ENCODE measurements around the gene RAD9A.

DNA sequence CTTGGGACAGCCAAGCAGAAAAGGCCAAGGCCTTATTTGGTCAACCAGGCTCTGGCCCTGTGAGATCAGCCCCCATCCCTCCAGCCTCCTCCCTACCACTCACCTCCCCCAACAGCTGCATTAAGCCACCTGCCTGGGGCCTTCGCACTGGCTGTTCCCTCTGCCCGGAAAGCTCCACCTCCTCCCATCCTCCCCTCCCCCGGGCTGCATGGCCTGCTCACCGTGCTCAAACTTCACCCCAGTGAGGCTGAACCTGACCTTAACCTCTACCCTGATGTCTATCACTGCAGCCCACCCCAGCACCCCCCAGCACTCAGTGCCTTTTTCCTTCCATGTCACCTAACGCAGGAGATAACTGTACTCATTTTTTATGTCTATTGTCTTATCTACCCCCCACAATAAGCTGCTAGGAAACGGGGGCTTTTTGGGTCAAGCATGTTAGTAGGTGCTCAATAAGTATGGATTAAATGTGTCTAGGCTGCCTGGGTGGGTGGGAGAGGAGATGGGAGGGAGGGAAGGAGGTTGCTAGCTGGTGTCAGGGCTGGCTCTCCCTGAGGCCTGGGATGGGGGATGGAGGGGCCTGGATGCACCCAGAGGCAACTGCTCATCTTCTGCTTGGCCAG is 44.8 kb downstream of the RAD9A start:
- TF ChIP-seq, protein P1, sequence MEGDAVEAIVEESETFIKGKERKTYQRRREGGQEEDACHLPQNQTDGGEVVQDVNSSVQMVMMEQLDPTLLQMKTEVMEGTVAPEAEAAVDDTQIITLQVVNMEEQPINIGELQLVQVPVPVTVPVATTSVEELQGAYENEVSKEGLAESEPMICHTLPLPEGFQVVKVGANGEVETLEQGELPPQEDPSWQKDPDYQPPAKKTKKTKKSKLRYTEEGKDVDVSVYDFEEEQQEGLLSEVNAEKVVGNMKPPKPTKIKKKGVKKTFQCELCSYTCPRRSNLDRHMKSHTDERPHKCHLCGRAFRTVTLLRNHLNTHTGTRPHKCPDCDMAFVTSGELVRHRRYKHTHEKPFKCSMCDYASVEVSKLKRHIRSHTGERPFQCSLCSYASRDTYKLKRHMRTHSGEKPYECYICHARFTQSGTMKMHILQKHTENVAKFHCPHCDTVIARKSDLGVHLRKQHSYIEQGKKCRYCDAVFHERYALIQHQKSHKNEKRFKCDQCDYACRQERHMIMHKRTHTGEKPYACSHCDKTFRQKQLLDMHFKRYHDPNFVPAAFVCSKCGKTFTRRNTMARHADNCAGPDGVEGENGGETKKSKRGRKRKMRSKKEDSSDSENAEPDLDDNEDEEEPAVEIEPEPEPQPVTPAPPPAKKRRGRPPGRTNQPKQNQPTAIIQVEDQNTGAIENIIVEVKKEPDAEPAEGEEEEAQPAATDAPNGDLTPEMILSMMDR (IDR thresholded peaks at IDR 0.05) = no peak
- TF ChIP-seq POLR2A (IDR thresholded peaks at IDR 0.05) = no peak

Data from ovary (tissue), 3 donors.